22Rv1 (cell line): ENCODE measurements around the gene TYR.

Experiments
- ZFX ChIP-seq: fragments of 450-650 bp; IDR thresholded peaks from 2 replicates; pipeline ENCODE4 v1.6.1; 2017; ENCODE audit warnings: antibody characterized with exemption, borderline replicate concordance
- TF ChIP-seq, protein P1 (sequence below): fragments of 450-650 bp; IDR thresholded peaks from 2 replicates; pipeline ENCODE4 v1.5.1; 2017; ENCODE audit warnings: mild to moderate bottlenecking

DNA sequence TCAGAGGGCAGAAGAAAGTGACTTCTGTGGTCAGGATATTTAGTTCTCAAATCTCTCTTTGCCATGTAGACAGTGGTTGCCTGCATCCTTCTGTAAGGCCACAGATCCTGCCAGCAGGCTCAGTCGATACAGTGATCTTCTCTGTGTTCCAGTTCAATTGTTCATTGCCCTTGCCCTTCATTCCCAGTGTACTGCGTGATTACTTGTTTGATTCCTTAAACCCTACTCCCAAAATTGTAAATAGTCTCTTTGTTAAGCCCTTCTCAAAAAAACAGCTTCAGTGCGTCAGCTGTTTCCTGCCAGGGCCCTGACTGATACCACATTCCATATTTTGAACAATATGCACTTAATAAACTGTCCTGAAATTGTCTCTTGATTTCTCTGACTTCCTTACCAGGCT is 9.3 kb upstream of the TYR start:
- TF ChIP-seq, protein P1, sequence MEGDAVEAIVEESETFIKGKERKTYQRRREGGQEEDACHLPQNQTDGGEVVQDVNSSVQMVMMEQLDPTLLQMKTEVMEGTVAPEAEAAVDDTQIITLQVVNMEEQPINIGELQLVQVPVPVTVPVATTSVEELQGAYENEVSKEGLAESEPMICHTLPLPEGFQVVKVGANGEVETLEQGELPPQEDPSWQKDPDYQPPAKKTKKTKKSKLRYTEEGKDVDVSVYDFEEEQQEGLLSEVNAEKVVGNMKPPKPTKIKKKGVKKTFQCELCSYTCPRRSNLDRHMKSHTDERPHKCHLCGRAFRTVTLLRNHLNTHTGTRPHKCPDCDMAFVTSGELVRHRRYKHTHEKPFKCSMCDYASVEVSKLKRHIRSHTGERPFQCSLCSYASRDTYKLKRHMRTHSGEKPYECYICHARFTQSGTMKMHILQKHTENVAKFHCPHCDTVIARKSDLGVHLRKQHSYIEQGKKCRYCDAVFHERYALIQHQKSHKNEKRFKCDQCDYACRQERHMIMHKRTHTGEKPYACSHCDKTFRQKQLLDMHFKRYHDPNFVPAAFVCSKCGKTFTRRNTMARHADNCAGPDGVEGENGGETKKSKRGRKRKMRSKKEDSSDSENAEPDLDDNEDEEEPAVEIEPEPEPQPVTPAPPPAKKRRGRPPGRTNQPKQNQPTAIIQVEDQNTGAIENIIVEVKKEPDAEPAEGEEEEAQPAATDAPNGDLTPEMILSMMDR: no peak
- no peak for TF ChIP-seq ZFX
